Right hindlimb (tissue), 1 donor: ENCODE measurements around the gene ISCA1.

Experiments used
- DNase-seq: peaks from one replicate; pipeline ENCODE4 v3.0.0-alpha.2; 2018

ISCA1 gene

GRCh38 chr9:86217076-86217755, 65.1 kb downstream of the ISCA1 start:
- no peak for DNase-seq
